Endothelial cell of umbilical vein (primary cell): ENCODE data around the gene ARG2. TPM values are rescaled to one million over a fixed set of nuclear protein-coding genes. Genes with fewer than 3 reads are reported as not detected.

Experiments
- BruUV-seq: library from RNA; stranded (reverse); fragments of 400-500 nt; replicated peaks from 2 replicates; lab custom pipeline; 2021; lab: Mats Ljungman, UMichigan
- CTCF ChIA-PET: fragments of 300-600, 350-600 bp; sonication (Branson Sonifier 250); formaldehyde crosslinking; loops from one replicate; lab custom pipeline; 2021; ENCODE audit warnings: antibody characterized with exemption, inconsistent platforms; lab: Charles Lee
- POLR2A ChIA-PET: fragments of 300-600, 350-600 bp; sonication (Branson Sonifier 250); formaldehyde crosslinking; loops from one replicate; lab custom pipeline; 2021; ENCODE audit warnings: antibody characterized with exemption, inconsistent platforms; lab: Charles Lee
- DNase-seq: peaks from one replicate; pipeline ENCODE4 v3.0.0-alpha.2; 2011; ENCODE audit warnings: low read depth, low spot score
- FAIRE-seq: peaks from 2 replicates; lab custom pipeline; 2011; peaks lifted over from hg19 to GRCh38; lab: Jason Lieb, UNC
- H2AFZ ChIP-seq: 2 replicates; pipeline ENCODE4 v1.6.0; 2012; ENCODE audit warnings: low read depth, low read length, control low read depth, inconsistent platforms
- H3K27ac ChIP-seq: 2 replicates; pipeline ENCODE4 v1.5.1; 2011; ENCODE audit warnings: low read depth, mild to moderate bottlenecking, control low read depth, low read length, moderate library complexity; ENCODE audit not compliant: insufficient read depth
- H3K27me3 ChIP-seq, 2 experiments: 2 replicates each; pipeline versions ENCODE4 v1.6.0 to v1.6.1; 2011; ENCODE audit warnings: low read length in 2 of 2, mixed read lengths in 1 of 2; ENCODE audit not compliant: control insufficient read depth in 2 of 2, insufficient read depth in 2 of 2
- H3K36me3 ChIP-seq, 2 experiments: 2 replicates in 1 of 2; 3 replicates in 1 of 2; pipeline ENCODE4 v1.5.1; 2011; ENCODE audit warnings: low read length in 2 of 2, mild to moderate bottlenecking in 1 of 2, moderate library complexity in 1 of 2; ENCODE audit not compliant: control insufficient read depth in 2 of 2, insufficient read depth in 2 of 2; ENCODE audit errors: extremely low read depth in 1 of 2
- H3K4me1 ChIP-seq: 3 replicates; pipeline ENCODE4 v1.5.1; 2011; ENCODE audit warnings: mild to moderate bottlenecking, low read length; ENCODE audit not compliant: control insufficient read depth, insufficient read depth; ENCODE audit errors: extremely low read depth
- H3K4me2 ChIP-seq: 2 replicates; pipeline ENCODE4 v1.6.1; 2011; ENCODE audit warnings: low read length, control low read depth, mixed read lengths; ENCODE audit not compliant: insufficient read depth
- H3K4me3 ChIP-seq, 3 experiments: fragments of 200-600 bp in 1 of 3; sonication (generic), shearing (Covaris generic) in 1 of 3; replicated peaks in 1 of 3; 2 replicates each; pipeline ENCODE4 v1.5.1; 2011 to 2016; ENCODE audit warnings: control low read depth in 3 of 3, low read length in 3 of 3, mild to moderate bottlenecking in 2 of 3, inconsistent platforms in 1 of 3, low read depth in 1 of 3, moderate library complexity in 1 of 3; ENCODE audit not compliant: insufficient read depth in 1 of 3
- H3K79me2 ChIP-seq: 2 replicates; pipeline ENCODE4 v1.6.0; 2012; ENCODE audit warnings: low read length, inconsistent platforms; ENCODE audit not compliant: control insufficient read depth, insufficient read depth
- H3K9ac ChIP-seq: replicated peaks from 2 replicates; pipeline ENCODE3; 2011; ENCODE audit warnings: low read length, control low read depth; ENCODE audit not compliant: insufficient read depth; ENCODE audit errors: extremely low read depth
- H3K9me1 ChIP-seq: replicated peaks from 3 replicates; pipeline ENCODE4 v1.6.0; 2011; ENCODE audit warnings: mild to moderate bottlenecking, low read length; ENCODE audit not compliant: control insufficient read depth, insufficient read depth; ENCODE audit errors: extremely low read depth
- H3K9me3 ChIP-seq: replicated peaks from 2 replicates; pipeline ENCODE4 v1.5.1; 2012; ENCODE audit warnings: low read length, inconsistent platforms; ENCODE audit not compliant: control insufficient read depth, insufficient read depth
- H4K20me1 ChIP-seq: replicated peaks from 2 replicates; pipeline ENCODE3; 2011; ENCODE audit warnings: mild to moderate bottlenecking, low read length; ENCODE audit not compliant: control insufficient read depth, insufficient read depth; ENCODE audit errors: extremely low read depth
- CTCF ChIP-seq, 2 donors: IDR thresholded peaks; 1 replicate in 1 of 2; 2 replicates in 1 of 2; pipeline ENCODE4 v1.5.1; 2011; ENCODE audit warnings: low read length in 2 of 2, mild to moderate bottlenecking in 2 of 2, moderate library complexity in 2 of 2, control low read depth in 1 of 2, inconsistent platforms in 1 of 2, low read depth in 1 of 2; ENCODE audit not compliant: insufficient read depth in 1 of 2; ENCODE audit errors: extremely low read depth in 1 of 2
- EZH2 ChIP-seq: IDR thresholded peaks from 2 replicates; pipeline ENCODE4 v1.6.1; 2012; ENCODE audit warnings: borderline replicate concordance, low read depth, mild to moderate bottlenecking, moderate library complexity, low read length, inconsistent platforms; ENCODE audit not compliant: severe bottlenecking
- FOS ChIP-seq: IDR thresholded peaks from 2 replicates; pipeline ENCODE4 v1.6.1; 2011; ENCODE audit warnings: mild to moderate bottlenecking, low read length, moderate library complexity, borderline replicate concordance; ENCODE audit not compliant: insufficient read depth
- GATA2 ChIP-seq: IDR thresholded peaks from 2 replicates; pipeline ENCODE4 v1.7.0; 2011; ENCODE audit warnings: low read depth, mild to moderate bottlenecking, moderate library complexity, mixed read lengths, low read length; ENCODE audit not compliant: insufficient read length, insufficient read depth
- JUN ChIP-seq: IDR thresholded peaks from 2 replicates; pipeline ENCODE4 v1.6.1; 2011; ENCODE audit warnings: borderline replicate concordance, low read depth; ENCODE audit not compliant: insufficient read length, insufficient read depth
- MAX ChIP-seq: IDR thresholded peaks from 2 replicates; pipeline ENCODE4 v1.6.1; 2011; ENCODE audit not compliant: insufficient read depth, insufficient read length
- MYC ChIP-seq: IDR thresholded peaks from one replicate; pipeline ENCODE4 v1.6.1; 2011; ENCODE audit warnings: mild to moderate bottlenecking, low read depth, low read length
- POLR2A ChIP-seq: IDR thresholded peaks from 2 replicates; pipeline ENCODE4 v1.6.1; 2012; ENCODE audit warnings: low read depth, mild to moderate bottlenecking, control low read depth, low read length
- POLR2AphosphoS5 ChIP-seq: IDR thresholded peaks from 2 replicates; pipeline ENCODE4 v1.6.1; 2012; ENCODE audit warnings: low read depth, mild to moderate bottlenecking, control low read depth, low read length, moderate library complexity; ENCODE audit not compliant: insufficient read depth
- dilution Hi-C: fragments of 300-500 bp; cut with MboI; formaldehyde crosslinking; loops from one replicate; pipeline ENCODE4 v1.15.0; 2019; ENCODE audit warnings: low sequenced_read_pairs; ENCODE audit not compliant: extremely low pct_ligation_motif_present
- intact Hi-C: fragments of 100-400 bp; cut with micrococcal nuclease; formaldehyde crosslinking; loops from one replicate; pipeline ENCODE4 v1.10.0; 2022
- polyA plus RNA-seq, 4 experiments: library from polyadenylated mRNA; depleted of rRNA in 3 of 4; stranded (reverse) in 3 of 4; unstranded in 1 of 4; fragments of >200 nt; gene quantifications; 2 replicates each; pipeline versions ENCODE4 v1.2.1 to v1.2.3, GENCODE V29; 2011 to 2012; ENCODE audit warnings: missing spikeins in 1 of 4
- total RNA-seq: library from RNA; stranded (reverse); gene quantifications from 2 replicates; pipeline ENCODE4 v1.2.3, GENCODE V29; 2021

The ARG2 gene
- total and polyA plus RNA-seq, 2 donors (not counting 3 experiments of a cell fraction or from before 2014, with no cell fraction given): 16.6 to 22.5 TPM

DNA sequence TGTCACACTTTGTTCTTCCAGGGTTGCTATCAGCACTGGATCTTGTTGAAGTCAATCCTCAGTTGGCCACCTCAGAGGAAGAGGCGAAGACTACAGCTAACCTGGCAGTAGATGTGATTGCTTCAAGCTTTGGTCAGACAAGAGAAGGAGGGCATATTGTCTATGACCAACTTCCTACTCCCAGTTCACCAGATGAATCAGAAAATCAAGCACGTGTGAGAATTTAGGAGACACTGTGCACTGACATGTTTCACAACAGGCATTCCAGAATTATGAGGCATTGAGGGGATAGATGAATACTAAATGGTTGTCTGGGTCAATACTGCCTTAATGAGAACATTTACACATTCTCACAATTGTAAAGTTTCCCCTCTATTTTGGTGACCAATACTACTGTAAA, 31.0 kb downstream of the ARG2 start:
- H3K36me3 ChIP-seq: peaks cover 25 to 36% of the 10 kb centered on the region in 2 experiments
- no peak for TF ChIP-seq CTCF (IDR thresholded peaks at IDR 0.05; ENCODE audit: extremely low read depth in 1 of 2, insufficient read depth in 1 of 2, low read depth in 1 of 2, low read length in 2 of 2)
- H4K20me1 ChIP-seq: no peaks in the 10 kb centered on the region
- dilution Hi-C loops: no loop called here
- BruUV-seq: no TSS peak
- no peak overlapping the region for H3K27ac ChIP-seq
- H3K9ac ChIP-seq: no peak overlapping the region
- H3K9me3 ChIP-seq: no peaks in the 10 kb centered on the region
- H3K27me3 ChIP-seq: no peaks in the 10 kb centered on the region
- H2AFZ ChIP-seq: no peak overlapping the region
- H3K79me2 ChIP-seq: no peaks in the 10 kb centered on the region
- FAIRE-seq (no peak), DNase-seq (no peak)
- H3K4me3 ChIP-seq: no peak overlapping the region
- ChIA-PET CTCF (interaction anchor here (1.1 to 1.9 kb wide), 3 partner anchors 32 to 66 kb away, joined by 3 to 7 read pairs (median 4); no protein-coding TSS in a partner anchor), POLR2A (no interaction called here)
- H3K9me1 ChIP-seq: no peaks in the 10 kb centered on the region
- no peak overlapping the region for H3K4me2 ChIP-seq
- H3K4me1 ChIP-seq: no peaks in the 10 kb centered on the region
- intact Hi-C loops: no loop called here

DNA sequence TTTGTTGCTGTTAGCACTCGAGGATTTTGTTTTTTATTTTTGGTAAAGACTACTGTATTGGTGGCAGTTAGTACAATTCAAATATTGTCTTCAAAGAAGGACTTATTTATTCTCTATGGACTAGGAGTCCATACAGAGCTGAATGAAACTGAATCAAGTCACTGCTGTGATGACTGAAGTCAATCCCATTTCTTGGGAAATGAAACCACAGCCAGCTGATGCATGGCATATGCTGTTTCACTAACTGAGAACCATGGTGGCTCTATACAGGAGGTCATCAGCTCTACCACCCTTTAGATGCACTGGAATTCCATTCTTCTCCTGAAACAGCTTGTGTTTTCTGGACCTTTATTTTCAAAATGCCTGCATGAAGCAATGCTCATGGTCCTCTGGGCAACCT, 32.5 kb downstream of the ARG2 start:
- TF ChIP-seq FOS (no peak), POLR2A (no peak), JUN (no peak), EZH2 (no peak), MYC (no peak), MAX (no peak), POLR2AphosphoS5 (no peak), GATA2 (no peak), CTCF (IDR thresholded peaks at IDR 0.05; ENCODE audit: extremely low read depth in 1 of 2, insufficient read depth in 1 of 2, low read depth in 1 of 2, low read length in 2 of 2) (no peak)
- no peaks in the 10 kb centered on the region for H3K4me1 ChIP-seq
- H3K27ac ChIP-seq: no peak overlapping the region
- intact Hi-C loops (no loop called here), dilution Hi-C loops (no loop called here)
- DNase-seq (no peak), FAIRE-seq (no peak)
- peaks cover 26 to 42% of the 10 kb centered on the region in 2 experiments for H3K36me3 ChIP-seq
- H3K79me2 ChIP-seq: no peaks in the 10 kb centered on the region
- H3K4me3 ChIP-seq: no peak overlapping the region
- ChIA-PET CTCF (interaction anchor here (0.9 to 3.9 kb wide), 9 partner anchors 9 to 125 kb away, joined by 3 to 25 read pairs (median 3); partner anchors contain the start of gene PIGH), POLR2A (no interaction called here)
- H2AFZ ChIP-seq: no peak overlapping the region
- BruUV-seq: no TSS peak
- H3K9ac ChIP-seq: no peak overlapping the region
- no peaks in the 10 kb centered on the region for H3K27me3 ChIP-seq
- no peaks in the 10 kb centered on the region for H4K20me1 ChIP-seq
- no peak overlapping the region for H3K4me2 ChIP-seq
- H3K9me3 ChIP-seq: no peaks in the 10 kb centered on the region
- H3K9me1 ChIP-seq: no peaks in the 10 kb centered on the region
